Kidney epithelial cell (primary cell): ENCODE results near the gene BIN2. TPM values are rescaled to one million over a fixed set of nuclear protein-coding genes. Genes with fewer than 3 reads are reported as not detected.

ENCODE experiments used
- DNase-seq: peaks from one replicate; pipeline ENCODE4 v3.0.0-alpha.2; 2010; ENCODE audit warnings: low read depth
- H3K27me3 ChIP-seq: 2 replicates; pipeline ENCODE4 v1.6.0; 2011; ENCODE audit warnings: low read length; ENCODE audit not compliant: control insufficient read depth, insufficient read depth
- H3K36me3 ChIP-seq: 2 replicates; pipeline ENCODE4 v1.5.1; 2011; ENCODE audit warnings: low read length; ENCODE audit not compliant: control insufficient read depth, insufficient read depth
- H3K4me3 ChIP-seq: 2 replicates; pipeline ENCODE4 v1.5.1; 2011; ENCODE audit warnings: low read depth, mild to moderate bottlenecking, control low read depth, low read length
- CTCF ChIP-seq: IDR thresholded peaks from 2 replicates; pipeline ENCODE4 v1.5.1; 2011; ENCODE audit warnings: mild to moderate bottlenecking, moderate library complexity, low read length, control low read depth, inconsistent platforms; ENCODE audit not compliant: insufficient read depth, poor library complexity, severe bottlenecking
- total RNA-seq: library from RNA; depleted of rRNA; stranded (reverse); fragments of >200 nt; gene quantifications from 2 replicates; pipeline ENCODE4 v1.2.3, GENCODE V29; 2015

The BIN2 gene
- total RNA-seq, 1 donor from 2014 or later, result not detected

- no peak for TF ChIP-seq CTCF
- DNase-seq, result no peak
- Histone ChIP-seq H3K36me3 (no peaks in the 10 kb centered on the region), H3K4me3 (no peak overlapping the region), H3K27me3 (no peaks in the 10 kb centered on the region)
These were observed 38.3 kb upstream of the BIN2 start for GRCh38 chr12:51362307-51362706.

- no peak for TF ChIP-seq CTCF
- H3K36me3 ChIP-seq, result no peaks in the 10 kb centered on the region
These were observed 37.4 kb upstream of the BIN2 start for GRCh38 chr12:51361161-51362016.

GRCh38 chr12:51360315-51360714 is 36.3 kb upstream of the BIN2 start:
- H3K36me3 ChIP-seq, result no peaks in the 10 kb centered on the region
- DNase-seq, result no peak

More at GRCh38 chr12:51361161-51362016, 37.4 kb upstream of the BIN2 start:
- H3K4me3 ChIP-seq, result no peak overlapping the region
- no peaks in the 10 kb centered on the region for H3K27me3 ChIP-seq
- DNase-seq, result no peak

GRCh38 chr12:51359851-51360250 is 35.9 kb upstream of the BIN2 start:
- no peak for TF ChIP-seq CTCF
- Histone ChIP-seq H3K4me3 (no peak overlapping the region), H3K27me3 (no peaks in the 10 kb centered on the region), H3K36me3 (no peaks in the 10 kb centered on the region)
- no peak for DNase-seq

More at GRCh38 chr12:51360315-51360714, 36.3 kb upstream of the BIN2 start:
- TF ChIP-seq CTCF, result no peak
- no peaks in the 10 kb centered on the region for H3K27me3 ChIP-seq
- H3K4me3 ChIP-seq, result no peak overlapping the region

GRCh38 chr12:51358496-51358895 is 34.5 kb upstream of the BIN2 start:
- no peak for TF ChIP-seq CTCF
- H3K4me3 ChIP-seq, result no peak overlapping the region
- no peaks in the 10 kb centered on the region for H3K36me3 ChIP-seq
- no peaks in the 10 kb centered on the region for H3K27me3 ChIP-seq
- DNase-seq, result no peak
